HepG2 (cell line): ENCODE results near the gene ACYP2.

Source experiments
- CTCF ChIP-seq: sonication (generic); formaldehyde crosslinking; IDR thresholded peaks from 2 replicates; pipeline ENCODE4 v1.5.0; 2020; ENCODE audit warnings: mild to moderate bottlenecking, missing genetic modification reagents, moderate library complexity
- POLR2A ChIP-seq, 2 experiments: IDR thresholded peaks; 2 replicates each; pipeline ENCODE4 v1.6.1; 2011; ENCODE audit warnings: low read depth in 2 of 2, low read length in 2 of 2, mild to moderate bottlenecking in 1 of 2, moderate library complexity in 1 of 2; ENCODE audit not compliant: insufficient read depth in 1 of 2
- POLR2AphosphoS5 ChIP-seq: IDR thresholded peaks from 2 replicates; pipeline ENCODE4 v1.6.1; 2012; ENCODE audit warnings: low read depth, low read length
- TAF1 ChIP-seq: sonication (generic); formaldehyde crosslinking; IDR thresholded peaks from 2 replicates; pipeline ENCODE4 v1.4.0; 2020; ENCODE audit warnings: missing genetic modification reagents

GRCh38 chr2:54227798-54228197 is 112.4 kb downstream of the ACYP2 start:
- TF ChIP-seq POLR2AphosphoS5 (no peak), TAF1 (CRISPR knock-in tag) (no peak), POLR2A (IDR thresholded peaks at IDR 0.05; ENCODE audit: insufficient read depth in 1 of 2, low read depth in 2 of 2, low read length in 2 of 2) (no peak), CTCF (CRISPR knock-in tag) (no peak)
